ENCODE measurements around the gene IGLL1. TPM values are rescaled to one million over a fixed set of nuclear protein-coding genes. Genes with fewer than 3 reads are reported as not detected.
"Not testable (repeated sequence)": the region's sequence is repeated elsewhere in the genome, so short reads cannot be mapped to it uniquely, and the experiment has no call there.

Gene IGLL1
- total and polyA plus RNA-seq, 2 donors (not counting 1 experiment from before 2014, with no cell fraction given) = not detected

DNA sequence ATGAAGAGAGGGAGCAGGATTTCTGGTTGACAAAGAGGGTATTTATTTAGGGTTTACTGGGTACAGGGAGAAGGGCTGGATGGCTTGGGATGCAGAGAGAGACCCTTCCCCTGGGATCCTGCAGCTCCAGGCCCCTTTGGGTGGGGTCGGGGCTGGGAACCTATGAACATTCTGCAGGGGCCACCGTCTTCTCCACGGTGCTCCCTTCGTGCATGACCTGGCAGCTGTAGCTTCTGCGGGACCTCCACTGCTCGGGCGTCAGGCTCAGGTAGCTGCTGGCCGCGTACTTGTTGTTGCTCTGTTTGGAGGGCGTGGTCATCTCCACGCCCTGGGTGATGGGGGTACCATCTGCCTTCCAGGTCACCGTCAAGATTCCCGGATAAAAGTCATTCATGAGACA, 7.0 kb downstream of the IGLL1 start:
- H3K27ac Mint-ChIP-seq; H2AFZ ChIP-seq (ENCODE audit: insufficient read depth, low read depth, low read length, poor library complexity, severe bottlenecking); H3K9me3 ChIP-seq (ENCODE audit: control extremely low read depth in 1 of 3, control insufficient read depth in 2 of 3, insufficient read depth in 1 of 3, low read length in 2 of 3); intact Hi-C loops (cut with micrococcal nuclease); H3K36me3 ChIP-seq (replicated peaks in 1 of 2; ENCODE audit: control extremely low read depth in 1 of 2, control insufficient read depth in 1 of 2, extremely low read depth in 1 of 2, insufficient read depth in 2 of 2, low read length in 1 of 2); DNase-seq; H4K20me1 ChIP-seq (ENCODE audit: control insufficient read depth, insufficient read depth, low read length, poor library complexity, severe bottlenecking); H3K9me3 Mint-ChIP-seq (ENCODE audit: insufficient read depth); H3K4me2 ChIP-seq (replicated peaks; ENCODE audit: low read depth, low read length, poor library complexity, severe bottlenecking); H3K4me1 Mint-ChIP-seq; H3K9ac ChIP-seq (ENCODE audit: low read length); H3K4me3 Mint-ChIP-seq; H3K4me3 ChIP-seq (ENCODE audit: control extremely low read depth in 1 of 5, extremely low read depth in 1 of 5, insufficient read depth in 1 of 5, low read depth in 2 of 5, low read length in 4 of 5); H3K27ac ChIP-seq (ENCODE audit: low read length in 2 of 2); H3K4me1 ChIP-seq (ENCODE audit: control insufficient read depth in 2 of 2, insufficient read depth in 2 of 2, low read length in 2 of 2); H3K79me2 ChIP-seq (ENCODE audit: control insufficient read depth, insufficient read depth, low read length); H3K27me3 ChIP-seq (replicated peaks in 1 of 4; ENCODE audit: control extremely low read depth in 1 of 4, control insufficient read depth in 3 of 4, insufficient read depth in 4 of 4, low read length in 3 of 4); ATAC-seq (ENCODE audit: low read depth); POLR2A ChIA-PET: not testable (repeated sequence)
- WGBS (ENCODE audit: insufficient coverage) = 92% methylated on average over 13 of the region's 13 CpGs
- peaks cover 14% of the 10 kb centered on the region for H3K27me3 Mint-ChIP-seq
- CTCF ChIA-PET = interaction anchor here (1.2 kb wide), 1 partner anchor 18 kb away, joined by 3 read pairs; no protein-coding TSS in a partner anchor

DNA sequence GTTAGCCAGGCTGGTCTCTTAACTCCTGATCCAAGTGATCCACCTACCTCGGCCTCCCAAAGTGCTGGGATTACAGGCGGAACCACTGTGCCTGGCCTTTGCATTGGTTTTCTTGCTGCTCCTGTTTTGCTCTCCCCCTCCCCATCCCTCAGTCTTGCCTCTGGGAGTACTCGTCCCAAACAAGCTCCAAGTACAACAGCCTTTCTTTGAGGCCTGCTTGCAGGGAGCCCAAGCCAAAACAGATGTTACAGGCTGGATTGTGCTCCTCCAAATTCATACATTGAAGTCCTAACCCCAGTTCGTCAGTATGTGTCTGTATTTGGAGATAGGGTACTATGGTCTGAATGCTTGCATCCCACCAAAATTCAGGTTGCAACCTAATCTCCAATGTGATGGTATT, 8.6 kb downstream of the IGLL1 start:
- H3K27ac ChIP-seq (ENCODE audit: low read length in 2 of 2) = no peak overlapping the region
- Mint-ChIP-seq H3K27me3 (peaks cover 16% of the 10 kb centered on the region), H3K4me3 (no peak overlapping the region), H3K27ac (no peak overlapping the region), H3K9me3 (ENCODE audit: insufficient read depth) (no peaks in the 10 kb centered on the region), H3K4me1 (no peaks in the 10 kb centered on the region)
- no peak overlapping the region for H2AFZ ChIP-seq (ENCODE audit: insufficient read depth, low read depth, low read length, poor library complexity, severe bottlenecking)
- intact Hi-C loops (cut with micrococcal nuclease) = no loop called here
- H3K4me1 ChIP-seq (ENCODE audit: control insufficient read depth in 2 of 2, insufficient read depth in 2 of 2, low read length in 2 of 2) = no peaks in the 10 kb centered on the region
- ATAC-seq (ENCODE audit: low read depth) (no peak), DNase-seq (no peak)
- peaks cover 0 to 7% (median 0%) of the 10 kb centered on the region in 3 donors for H3K9me3 ChIP-seq (ENCODE audit: control extremely low read depth in 1 of 3, control insufficient read depth in 2 of 3, insufficient read depth in 1 of 3, low read length in 2 of 3)
- TF ChIP-seq EZH2 (IDR thresholded peaks at IDR 0.05; ENCODE audit: borderline replicate concordance, insufficient read depth, low read depth, low read length, poor library complexity, severe bottlenecking) = no peak
- TF ChIP-seq, protein P1, sequence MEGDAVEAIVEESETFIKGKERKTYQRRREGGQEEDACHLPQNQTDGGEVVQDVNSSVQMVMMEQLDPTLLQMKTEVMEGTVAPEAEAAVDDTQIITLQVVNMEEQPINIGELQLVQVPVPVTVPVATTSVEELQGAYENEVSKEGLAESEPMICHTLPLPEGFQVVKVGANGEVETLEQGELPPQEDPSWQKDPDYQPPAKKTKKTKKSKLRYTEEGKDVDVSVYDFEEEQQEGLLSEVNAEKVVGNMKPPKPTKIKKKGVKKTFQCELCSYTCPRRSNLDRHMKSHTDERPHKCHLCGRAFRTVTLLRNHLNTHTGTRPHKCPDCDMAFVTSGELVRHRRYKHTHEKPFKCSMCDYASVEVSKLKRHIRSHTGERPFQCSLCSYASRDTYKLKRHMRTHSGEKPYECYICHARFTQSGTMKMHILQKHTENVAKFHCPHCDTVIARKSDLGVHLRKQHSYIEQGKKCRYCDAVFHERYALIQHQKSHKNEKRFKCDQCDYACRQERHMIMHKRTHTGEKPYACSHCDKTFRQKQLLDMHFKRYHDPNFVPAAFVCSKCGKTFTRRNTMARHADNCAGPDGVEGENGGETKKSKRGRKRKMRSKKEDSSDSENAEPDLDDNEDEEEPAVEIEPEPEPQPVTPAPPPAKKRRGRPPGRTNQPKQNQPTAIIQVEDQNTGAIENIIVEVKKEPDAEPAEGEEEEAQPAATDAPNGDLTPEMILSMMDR (IDR thresholded peaks at IDR 0.05) = no peak
- H3K4me2 ChIP-seq (replicated peaks; ENCODE audit: low read depth, low read length, poor library complexity, severe bottlenecking) = no peak overlapping the region
- ChIA-PET CTCF (interaction anchor here (1.4 kb wide), 1 partner anchor 18 kb away, joined by 4 read pairs; no protein-coding TSS in a partner anchor), POLR2A (no interaction called here)
- no peaks in the 10 kb centered on the region for H3K79me2 ChIP-seq (ENCODE audit: control insufficient read depth, insufficient read depth, low read length)
- peaks cover 0 to 13% (median 5%) of the 10 kb centered on the region in 4 experiments for H3K27me3 ChIP-seq (replicated peaks in 1 of 4; ENCODE audit: control extremely low read depth in 1 of 4, control insufficient read depth in 3 of 4, insufficient read depth in 4 of 4, low read length in 3 of 4)
- H3K4me3 ChIP-seq (ENCODE audit: control extremely low read depth in 1 of 5, extremely low read depth in 1 of 5, insufficient read depth in 1 of 5, low read depth in 2 of 5, low read length in 4 of 5) = no peak overlapping the region
- 92% methylated on average over 3 of the region's 4 CpGs for WGBS (ENCODE audit: insufficient coverage)
- H3K9ac ChIP-seq (ENCODE audit: low read length) = no peak overlapping the region
- no peaks in the 10 kb centered on the region for H4K20me1 ChIP-seq (ENCODE audit: control insufficient read depth, insufficient read depth, low read length, poor library complexity, severe bottlenecking)
- no peaks in the 10 kb centered on the region for H3K36me3 ChIP-seq (replicated peaks in 1 of 2; ENCODE audit: control extremely low read depth in 1 of 2, control insufficient read depth in 1 of 2, extremely low read depth in 1 of 2, insufficient read depth in 2 of 2, low read length in 1 of 2)

All from B cell (primary cell).